CD4-positive, alpha-beta T cell treated with Interleukin-15 for 4 hours (primary cell): ENCODE measurements around the gene ANKRD9.

Source experiments
- DNase-seq: peaks from one replicate; pipeline ENCODE4 v3.0.0-alpha.2; 2020; ENCODE audit warnings: low spot score

ANKRD9 gene

GRCh38 chr14:102513899-102514772 lies 4.6 kb upstream of the ANKRD9 start:
- DNase-seq, result no peak

DNA sequence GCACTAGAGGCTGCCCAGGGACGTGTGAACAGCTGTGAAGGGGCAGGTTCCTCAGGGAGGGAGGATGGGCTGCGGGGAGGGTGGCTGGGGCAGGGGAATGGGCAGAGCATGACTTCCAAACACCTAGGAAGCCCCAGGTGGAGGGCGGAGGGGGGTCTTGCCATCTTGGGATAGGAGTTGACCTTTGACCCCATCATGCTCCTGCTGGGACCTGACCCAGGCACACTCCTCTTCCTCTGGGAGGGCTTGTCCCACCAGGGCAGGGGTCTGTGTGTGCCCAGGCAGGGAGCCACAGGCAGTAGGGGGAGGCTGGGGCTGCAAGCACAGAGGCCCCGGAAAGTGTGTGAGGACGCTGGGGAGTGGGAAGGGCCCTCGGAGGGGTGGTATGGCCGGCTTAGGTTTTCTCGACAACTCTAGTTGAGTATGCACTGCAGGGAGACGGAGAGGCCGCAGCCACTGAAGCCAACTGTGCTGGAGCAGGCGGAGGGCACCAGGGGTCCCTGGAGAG lies 3.3 kb upstream of the ANKRD9 start:
- no peak for DNase-seq

GRCh38 chr14:102511538-102511937 lies 2.0 kb upstream of the ANKRD9 start:
- no peak for DNase-seq

DNA sequence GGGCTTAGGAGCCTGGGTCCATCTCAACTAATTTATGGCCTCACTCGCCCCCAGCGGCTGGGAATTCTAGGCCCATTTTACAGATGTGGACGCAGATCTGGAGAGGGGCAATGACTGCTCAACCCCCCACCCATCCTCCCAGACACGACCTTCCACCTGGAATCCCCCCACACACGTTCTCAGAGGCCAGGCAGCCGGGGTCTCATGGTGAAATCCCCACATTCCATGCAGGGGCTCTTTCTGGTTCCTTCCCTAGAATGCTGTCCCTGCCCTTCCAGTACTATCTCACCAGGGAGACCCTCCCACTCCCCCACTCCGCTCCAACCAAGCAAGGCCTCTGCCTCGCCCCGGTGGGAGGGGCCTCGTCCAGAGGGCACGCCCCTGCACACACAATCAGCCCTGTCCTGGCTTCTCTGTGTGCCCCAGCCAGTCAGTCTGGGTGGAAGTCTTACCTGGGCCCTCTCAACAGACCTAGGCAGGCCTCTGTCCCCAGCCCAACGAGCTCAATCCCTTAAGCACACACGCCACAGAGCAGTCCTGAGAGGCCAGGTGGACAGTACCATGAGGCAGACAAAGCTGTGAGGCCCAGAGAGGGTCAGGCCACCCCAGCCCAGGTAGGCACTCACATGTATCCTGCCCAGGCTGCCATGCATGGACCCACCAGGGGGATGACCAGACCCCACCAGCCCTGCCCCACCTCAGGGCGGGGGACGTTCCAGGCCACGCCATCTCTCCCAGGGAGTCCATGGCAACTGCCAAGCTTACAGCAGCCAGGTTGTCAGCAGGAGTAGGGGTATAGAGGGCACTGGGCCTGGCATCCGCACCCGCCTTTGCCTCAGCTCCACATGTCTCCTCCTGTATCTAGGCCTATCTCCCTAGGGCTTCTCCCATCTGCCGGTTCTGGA lies 1.3 kb upstream of the ANKRD9 start:
- no peak for DNase-seq

GRCh38 chr14:102508774-102509745 lies 516 bp downstream of the ANKRD9 start:
- peak; percentile 24 for DNase-seq

- no peak for DNase-seq
Observed at GRCh38 chr14:102508410-102508773, 1.2 kb downstream of the ANKRD9 start.

DNA sequence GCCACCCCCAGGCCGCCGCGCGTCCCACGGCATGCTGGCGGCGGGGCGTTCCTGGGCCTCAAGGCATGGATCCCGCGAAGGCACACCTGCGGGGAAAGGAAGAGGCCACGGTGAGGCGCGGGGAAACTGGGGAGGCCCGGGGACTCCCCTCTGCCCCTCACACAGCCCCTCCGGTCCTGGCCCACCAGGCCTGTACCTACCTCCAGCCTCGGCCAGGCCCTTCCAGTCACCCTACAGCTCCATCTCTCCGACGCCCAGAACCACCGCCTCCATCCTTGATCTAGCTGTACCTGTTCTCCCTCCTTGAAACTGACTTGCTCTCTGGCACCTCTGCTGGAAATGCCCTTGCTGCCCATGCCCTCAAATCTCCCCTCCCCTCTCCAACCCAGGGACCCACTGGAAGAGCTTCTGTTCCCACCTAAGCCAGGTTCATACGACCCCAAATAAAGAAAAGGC lies 1.7 kb downstream of the ANKRD9 start:
- no peak for DNase-seq

GRCh38 chr14:102507081-102507856 lies 2.3 kb downstream of the ANKRD9 start:
- DNase-seq, result peak; percentile 15

GRCh38 chr14:102506626-102506925 lies 3.0 kb downstream of the ANKRD9 start:
- no peak for DNase-seq

GRCh38 chr14:102505775-102506625 lies 3.6 kb downstream of the ANKRD9 start:
- DNase-seq, result no peak

DNA sequence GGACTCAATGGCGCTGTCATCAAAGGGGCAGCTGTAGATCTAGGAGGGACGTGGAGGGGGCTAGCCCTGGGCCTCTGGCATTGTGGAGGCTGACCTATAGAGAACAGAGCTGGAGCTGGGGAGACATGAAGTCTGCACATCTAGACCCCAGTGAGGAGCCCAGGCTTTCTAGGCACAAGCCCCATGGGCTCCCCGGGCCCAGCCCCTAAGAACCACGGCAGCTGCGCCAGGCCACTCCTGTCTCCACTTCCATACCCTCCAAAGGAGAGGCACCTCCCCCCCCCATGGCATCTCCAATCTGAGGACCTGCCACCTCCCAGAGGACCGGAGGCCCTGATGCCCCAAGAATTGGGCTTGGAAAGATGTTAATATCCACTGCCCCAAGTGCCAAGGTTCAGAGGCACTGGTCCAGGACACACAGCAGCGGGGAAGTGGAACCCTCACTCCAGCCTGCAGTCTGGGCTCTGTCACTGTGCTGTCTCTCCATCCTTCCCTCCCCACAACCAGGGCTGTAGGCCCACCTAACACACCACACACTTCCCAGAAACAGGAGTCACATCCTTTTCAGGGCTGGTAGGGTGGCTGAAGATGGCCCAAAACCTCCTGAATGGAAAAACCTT lies 4.5 kb downstream of the ANKRD9 start:
- DNase-seq, result no peak

DNA sequence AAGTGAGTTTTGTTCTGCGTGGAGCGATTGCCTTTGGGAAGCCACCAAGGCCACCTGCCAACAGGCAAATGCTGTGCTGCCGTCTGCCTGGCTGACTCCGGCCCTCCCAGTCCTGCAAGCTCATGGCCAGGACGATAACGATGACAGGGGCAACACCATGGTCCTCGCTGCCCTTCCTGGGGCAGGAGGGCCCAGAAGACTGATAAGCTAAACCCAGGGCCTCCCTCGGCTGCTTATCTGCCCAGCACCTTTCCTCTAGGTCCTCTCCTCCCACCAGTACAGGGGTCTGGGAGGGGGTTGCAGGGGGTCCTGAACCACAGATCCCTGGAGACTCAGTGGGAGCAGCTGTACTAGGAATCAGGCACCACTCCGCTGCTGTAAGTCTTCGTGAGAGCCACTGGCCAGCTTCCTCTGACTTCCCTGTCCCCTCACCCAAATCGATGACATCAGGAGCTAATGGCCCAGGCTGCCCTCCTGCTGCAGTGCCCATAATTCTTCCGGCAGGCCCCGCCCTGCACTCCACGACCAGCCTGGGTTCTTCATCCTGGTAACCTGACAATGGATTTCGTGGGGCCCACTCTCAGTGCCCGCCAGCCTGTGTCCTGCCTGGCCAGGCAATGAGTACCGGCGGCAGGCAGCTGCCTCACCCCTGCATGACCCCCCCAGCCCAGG lies 5.1 kb downstream of the ANKRD9 start:
- DNase-seq, result no peak

DNA sequence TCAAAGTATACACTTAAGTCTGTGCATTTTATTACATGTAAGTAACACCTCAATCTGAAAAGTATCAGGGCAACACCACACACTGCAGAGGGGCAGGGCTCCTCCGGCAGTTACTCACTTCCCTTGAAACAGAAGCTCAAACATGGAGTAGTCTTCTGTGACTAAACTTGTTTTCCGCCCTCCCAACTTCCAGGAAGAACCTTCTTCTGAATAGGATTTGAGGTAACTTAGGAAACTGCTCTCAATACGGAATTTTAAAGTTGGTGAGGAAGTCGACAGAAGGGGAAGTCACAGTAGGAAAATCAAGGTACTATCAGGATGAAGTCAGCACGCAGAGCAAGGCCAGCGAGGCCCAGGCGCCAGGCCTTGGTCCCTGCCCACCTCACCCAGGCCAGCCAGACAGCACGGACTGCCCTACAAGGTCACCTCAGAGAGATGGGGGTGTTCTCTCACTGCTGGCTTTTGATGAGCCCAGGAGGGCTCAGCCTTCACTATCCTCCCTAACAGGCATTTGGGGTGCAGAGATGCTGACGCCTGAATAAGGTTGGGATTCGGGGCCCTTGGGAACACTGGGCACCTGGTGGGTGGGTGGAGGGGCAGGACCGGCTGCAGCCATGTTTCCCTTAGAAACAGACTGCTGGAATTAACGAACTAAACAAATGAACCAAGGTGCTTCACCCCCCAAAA lies 5.8 kb downstream of the ANKRD9 start:
- no peak for DNase-seq

DNA sequence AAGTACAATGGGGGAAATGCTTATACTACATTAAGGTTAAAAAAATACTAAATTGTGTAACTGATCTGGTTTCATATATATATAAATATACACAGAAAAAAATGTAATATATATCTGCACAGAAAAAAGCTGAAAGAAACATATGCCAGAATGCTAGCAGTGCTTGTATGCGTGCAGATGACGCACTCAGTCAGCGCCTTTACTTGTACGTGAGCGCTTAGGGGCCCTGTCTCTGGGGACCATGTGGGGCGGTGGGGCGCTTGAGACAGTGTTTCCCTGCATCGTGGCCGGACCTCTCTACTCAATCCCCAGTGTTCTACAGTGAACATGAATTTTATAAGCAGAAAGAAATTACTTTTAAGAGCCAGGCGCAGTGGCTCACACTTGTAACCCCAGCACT lies 7.0 kb downstream of the ANKRD9 start:
- DNase-seq, result no peak

DNA sequence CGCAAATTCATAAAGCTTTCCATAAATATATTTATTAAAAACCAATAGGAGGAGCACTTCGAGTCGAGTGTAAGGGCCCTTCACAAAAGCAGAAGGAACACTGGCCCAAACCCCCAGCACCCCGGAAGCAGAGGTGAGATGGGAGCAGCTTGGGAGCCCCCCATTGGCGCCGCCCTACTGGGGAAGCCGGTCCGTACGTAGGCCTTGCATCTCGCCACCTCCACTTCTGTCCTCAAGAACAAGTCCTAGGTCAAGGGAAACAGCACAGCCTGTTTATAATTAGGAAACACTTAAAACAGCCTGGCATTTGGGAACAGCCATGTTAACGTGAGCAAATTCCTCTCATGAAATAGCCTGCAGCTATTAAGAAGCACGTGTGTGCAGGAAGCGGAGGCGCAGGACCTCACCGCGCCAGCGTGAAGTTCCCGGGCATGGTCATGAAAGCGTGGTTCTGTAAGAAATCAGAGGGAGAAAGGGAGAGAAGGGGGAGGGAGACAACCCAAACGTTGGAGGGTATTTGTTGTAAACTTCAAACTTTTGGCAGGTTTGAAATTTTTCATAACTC lies 7.7 kb downstream of the ANKRD9 start:
- DNase-seq, result no peak

GRCh38 chr14:102500713-102501112 lies 8.9 kb downstream of the ANKRD9 start:
- DNase-seq, result no peak

GRCh38 chr14:102500158-102500662 lies 9.4 kb downstream of the ANKRD9 start:
- DNase-seq, result no peak
